Neuronal stem cell (in vitro differentiated cells): ENCODE measurements around the gene MIB2.
"Not testable (repeated sequence)": the region's sequence is repeated elsewhere in the genome, so short reads cannot be mapped to it uniquely, and the experiment has no call there.

Source experiments
- DNase-seq: peaks from one replicate; pipeline ENCODE4 v3.0.0-alpha.2; 2013; ENCODE audit warnings: low spot score
- H2AFZ ChIP-seq: one replicate; pipeline ENCODE4 v1.6.1; 2013; ENCODE audit warnings: mild to moderate bottlenecking, low read length, inconsistent platforms
- H2AK5ac ChIP-seq: 2 replicates; pipeline ENCODE4 v1.6.1; 2013; ENCODE audit warnings: low read depth, mild to moderate bottlenecking, inconsistent platforms, low read length, moderate library complexity, mixed read lengths
- H2BK120ac ChIP-seq: 2 replicates; pipeline ENCODE4 v1.6.1; 2013; ENCODE audit warnings: low read depth, mild to moderate bottlenecking, inconsistent platforms, low read length, moderate library complexity, mixed read lengths
- H2BK12ac ChIP-seq: one replicate; pipeline ENCODE4 v1.6.1; 2013; ENCODE audit warnings: low read length, inconsistent platforms
- H2BK15ac ChIP-seq: 2 replicates; pipeline ENCODE4 v1.6.1; 2013; ENCODE audit warnings: mild to moderate bottlenecking, low read length, inconsistent platforms, mixed read lengths
- H2BK5ac ChIP-seq: one replicate; pipeline ENCODE4 v1.6.1; 2013; ENCODE audit warnings: inconsistent platforms, mild to moderate bottlenecking, low read length, moderate library complexity
- H3K14ac ChIP-seq: one replicate; pipeline ENCODE4 v1.6.1; 2013; ENCODE audit warnings: low read length, inconsistent platforms
- H3K18ac ChIP-seq: 2 replicates; pipeline ENCODE4 v1.6.1; 2013; ENCODE audit warnings: low read length, inconsistent platforms
- H3K23ac ChIP-seq: 2 replicates; pipeline ENCODE4 v1.6.1; 2013; ENCODE audit warnings: low read depth, mild to moderate bottlenecking, mixed read lengths, low read length, inconsistent platforms; ENCODE audit not compliant: poor library complexity
- H3K27ac ChIP-seq: replicated peaks from 3 replicates; pipeline ENCODE4 v1.5.1; 2013; ENCODE audit warnings: low read length, inconsistent platforms
- H3K27me3 ChIP-seq, 3 experiments: 2 replicates each; pipeline ENCODE4 v1.6.1; 2013; ENCODE audit warnings: low read length in 3 of 3, mild to moderate bottlenecking in 2 of 3, inconsistent platforms in 1 of 3, low read depth in 1 of 3, mixed read lengths in 1 of 3, moderate library complexity in 1 of 3; ENCODE audit not compliant: control insufficient read depth in 3 of 3, insufficient read depth in 3 of 3
- H3K36me3 ChIP-seq, 2 donors: replicated peaks in 1 of 2; 2 replicates each; pipeline ENCODE4 v1.6.1; 2013; ENCODE audit warnings: low read length in 2 of 2; ENCODE audit not compliant: control insufficient read depth in 2 of 2, insufficient read depth in 2 of 2
- H3K4ac ChIP-seq: 2 replicates; pipeline ENCODE4 v1.6.1; 2013; ENCODE audit warnings: inconsistent platforms, mild to moderate bottlenecking, low read length, moderate library complexity
- H3K4me1 ChIP-seq, 2 donors: 1 replicate in 1 of 2; 2 replicates in 1 of 2; pipeline ENCODE4 v1.6.1; 2013; ENCODE audit warnings: low read length in 2 of 2, low read depth in 1 of 2; ENCODE audit not compliant: control insufficient read depth in 2 of 2, insufficient read depth in 1 of 2
- H3K4me2 ChIP-seq: one replicate; pipeline ENCODE4 v1.6.1; 2013; ENCODE audit warnings: mild to moderate bottlenecking, low read length, inconsistent platforms; ENCODE audit not compliant: insufficient read depth, poor library complexity, severe bottlenecking
- H3K4me3 ChIP-seq, 2 donors: 2 replicates each; pipeline ENCODE4 v1.5.1; 2013; ENCODE audit warnings: low read length in 2 of 2, mild to moderate bottlenecking in 2 of 2, inconsistent platforms in 1 of 2, moderate library complexity in 1 of 2
- H3K79me1 ChIP-seq: one replicate; pipeline ENCODE4 v1.6.1; 2013; ENCODE audit warnings: low read depth, mild to moderate bottlenecking, inconsistent platforms, low read length, moderate library complexity
- H3K9ac ChIP-seq: one replicate; pipeline ENCODE4 v1.6.1; 2013; ENCODE audit warnings: mild to moderate bottlenecking, low read depth, low read length, inconsistent platforms; ENCODE audit not compliant: poor library complexity
- H3K9me3 ChIP-seq, 2 donors: replicated peaks in 1 of 2; 2 replicates each; pipeline versions ENCODE3 to v1.6.1; 2013; ENCODE audit warnings: low read length in 2 of 2, mild to moderate bottlenecking in 2 of 2, inconsistent platforms in 1 of 2, low read depth in 1 of 2, mixed read lengths in 1 of 2, moderate library complexity in 1 of 2; ENCODE audit not compliant: control insufficient read depth in 2 of 2, insufficient read depth in 1 of 2
- H4K8ac ChIP-seq: one replicate; pipeline ENCODE4 v1.6.1; 2013; ENCODE audit warnings: low read depth, mild to moderate bottlenecking, inconsistent platforms, low read length, moderate library complexity
- H4K91ac ChIP-seq: one replicate; pipeline ENCODE4 v1.6.1; 2013; ENCODE audit warnings: low read length, low read depth, mild to moderate bottlenecking, inconsistent platforms; ENCODE audit not compliant: poor library complexity
- WGBS, 2 donors: extraction: QIAGEN DNeasy Blood & Tissue Kit; methylation state at CpG; one replicate each; pipeline ENCODE4 v1.1.7; 2013; ENCODE audit warnings: missing lambda C conversion rate in 2 of 2, mixed read lengths in 1 of 2; ENCODE audit not compliant: insufficient read length in 2 of 2, insufficient replicate concordance in 1 of 2; ENCODE audit errors: extremely low coverage in 2 of 2; 5-methylcytosine and 5-hydroxymethylcytosine counted together

Gene MIB2

GRCh38 chr1:1648265-1648664, 33.0 kb downstream of the MIB2 start:
- not testable (repeated sequence) for H2BK120ac ChIP-seq, H2BK5ac ChIP-seq, H2BK12ac ChIP-seq, H2AFZ ChIP-seq, H3K4ac ChIP-seq, H3K18ac ChIP-seq, H3K9me3 ChIP-seq, H4K8ac ChIP-seq, H2AK5ac ChIP-seq, H3K23ac ChIP-seq, H3K4me2 ChIP-seq, H3K4me3 ChIP-seq, H3K27ac ChIP-seq, H3K79me1 ChIP-seq, H3K9ac ChIP-seq, H3K4me1 ChIP-seq, H3K27me3 ChIP-seq, H3K14ac ChIP-seq, H2BK15ac ChIP-seq, H4K91ac ChIP-seq, DNase-seq
- no CpG with 5 or more reads among the region's 11 CpGs for WGBS, 2 donors
- peaks cover 27 to 65% of the 10 kb centered on the region in 2 donors for H3K36me3 ChIP-seq

GRCh38 chr1:1658583-1659549, 43.6 kb downstream of the MIB2 start, which contains the start of gene CDK11B:
CDK11B (minus strand) TSS chr1:1659004; CDS start chr1:1657485, 1,519 bp downstream.
- WGBS, 2 donors, result no CpG with 5 or more reads among the region's 96 CpGs
- H2AFZ ChIP-seq, result peak within 1 kb of the TSS; percentile 82
- not testable (repeated sequence) for H4K91ac ChIP-seq, H2BK15ac ChIP-seq, H2AK5ac ChIP-seq, H3K9me3 ChIP-seq, H3K4me1 ChIP-seq, H3K79me1 ChIP-seq, H3K23ac ChIP-seq, H3K27me3 ChIP-seq, H3K4ac ChIP-seq
- H2BK120ac ChIP-seq, result peak within 1 kb of the TSS; percentile 81
- peak within 1 kb of the TSS; percentile 73 for H2BK12ac ChIP-seq
- peak within 1 kb of the TSS; percentile 60 for H3K9ac ChIP-seq
- H3K4me2 ChIP-seq, result peak within 1 kb of the TSS; percentile 40
- peaks cover 10 to 40% of the 10 kb centered on the region in 2 donors for H3K36me3 ChIP-seq
- H3K4me3 ChIP-seq, result peak within 1 kb of the TSS; percentile 51 to 90
- H2BK5ac ChIP-seq, result peak within 1 kb of the TSS; percentile 99
- peak; percentile 92 for DNase-seq
- peak within 1 kb of the TSS; percentile 100 for H3K27ac ChIP-seq
- peak within 1 kb of the TSS; percentile 82 for H4K8ac ChIP-seq
- peak within 1 kb of the TSS; percentile 99 for H3K18ac ChIP-seq
- H3K14ac ChIP-seq, result peak within 1 kb of the TSS; percentile 98

- not testable (repeated sequence) for H2AK5ac ChIP-seq, H3K14ac ChIP-seq, H4K91ac ChIP-seq, H3K27me3 ChIP-seq, H3K4me1 ChIP-seq, H3K79me1 ChIP-seq, H3K4me3 ChIP-seq, H2BK12ac ChIP-seq, H2AFZ ChIP-seq, H3K9ac ChIP-seq, H3K27ac ChIP-seq, H3K9me3 ChIP-seq, H3K18ac ChIP-seq, H4K8ac ChIP-seq, H2BK5ac ChIP-seq, H2BK120ac ChIP-seq, H3K23ac ChIP-seq, H3K4me2 ChIP-seq, H3K4ac ChIP-seq, H2BK15ac ChIP-seq, DNase-seq
- WGBS, 2 donors, result no CpG with 5 or more reads among the region's 9 CpGs
- H3K36me3 ChIP-seq, result peaks cover 18 to 31% of the 10 kb centered on the region in 2 donors
Observed at GRCh38 chr1:1662392-1662791, 47.1 kb downstream of the MIB2 start.

DNA sequence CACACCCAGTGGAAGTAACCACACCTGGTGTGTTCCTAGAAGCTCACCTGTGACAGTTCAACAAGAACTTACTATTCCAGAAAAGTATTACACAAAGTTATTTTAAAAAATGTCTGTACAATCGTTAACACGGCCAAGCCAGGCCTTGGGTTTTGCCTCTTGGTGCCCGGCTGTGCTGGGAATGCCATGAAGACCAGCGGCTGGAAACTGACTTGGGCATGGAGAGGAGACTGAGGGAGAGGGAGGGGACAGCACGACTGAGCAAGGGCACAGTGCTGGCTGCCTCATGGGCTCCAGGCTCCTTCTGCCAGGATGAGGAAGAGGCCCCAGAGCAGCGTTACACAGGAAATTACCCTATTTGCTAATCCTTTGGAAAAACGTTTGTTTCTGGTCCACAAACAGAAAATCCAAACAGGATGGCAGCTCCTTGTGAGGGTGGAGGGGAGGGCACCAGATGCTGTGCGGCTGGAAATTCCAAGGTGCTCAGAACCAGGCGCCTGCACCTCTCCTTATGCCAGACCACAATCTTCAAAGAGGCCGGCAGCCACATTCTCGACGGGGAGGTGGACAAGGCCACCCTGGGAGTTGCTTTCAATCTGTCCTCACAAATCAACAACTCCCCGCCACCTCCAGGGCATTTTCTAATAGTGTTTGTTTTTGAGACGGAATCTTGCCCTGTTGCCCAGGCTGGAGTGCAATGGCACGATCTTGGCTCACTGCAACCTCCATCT, 47.7 kb downstream of the MIB2 start:
- not testable (repeated sequence) for H3K4me2 ChIP-seq, H3K4ac ChIP-seq, DNase-seq, H3K27me3 ChIP-seq, H3K9ac ChIP-seq, H3K23ac ChIP-seq, H2AK5ac ChIP-seq, H3K4me1 ChIP-seq, H2BK12ac ChIP-seq, H2BK15ac ChIP-seq, H3K9me3 ChIP-seq, H2BK5ac ChIP-seq, H3K79me1 ChIP-seq, H3K27ac ChIP-seq, H4K8ac ChIP-seq, H3K14ac ChIP-seq, H4K91ac ChIP-seq, H2AFZ ChIP-seq, H3K4me3 ChIP-seq, H3K18ac ChIP-seq, H2BK120ac ChIP-seq
- WGBS, 2 donors, result no CpG with 5 or more reads among the region's 15 CpGs
- peaks cover 18 to 34% of the 10 kb centered on the region in 2 donors for H3K36me3 ChIP-seq
